ENCODE data around the gene G3BP1.

G3BP1 gene

DNA sequence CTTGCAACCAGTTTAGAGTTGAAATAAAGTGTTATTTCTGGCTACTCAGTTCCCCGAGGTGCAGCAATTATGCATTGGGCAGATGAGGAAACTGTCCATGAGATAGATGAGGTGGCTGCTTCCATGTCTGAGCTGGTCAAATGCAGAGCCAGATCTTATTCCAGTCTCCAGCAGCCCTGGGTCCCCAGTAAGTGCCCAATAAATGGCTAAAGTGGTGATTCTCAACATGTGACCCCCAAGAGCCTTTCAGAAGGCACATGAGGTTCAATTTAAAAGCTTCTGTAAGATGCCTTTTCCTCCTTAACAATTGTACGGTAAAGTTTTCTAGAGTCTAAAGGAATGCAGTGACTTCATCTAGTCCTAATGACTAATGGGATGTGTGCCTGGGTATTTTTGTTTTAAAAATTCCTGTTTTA is 30.8 kb upstream of the G3BP1 start:
- H3K27me3 ChIP-seq (ENCODE audit: insufficient read depth, low read length, poor library complexity, severe bottlenecking), result no peaks in the 10 kb centered on the region
- H3K79me2 ChIP-seq (ENCODE audit: insufficient read depth, low read length), result no peaks in the 10 kb centered on the region
- H3K4me3 ChIP-seq (ENCODE audit: low read length, poor library complexity, severe bottlenecking), result no peak overlapping the region
- no peaks in the 10 kb centered on the region for H3K9me2 ChIP-seq (replicated peaks; ENCODE audit: low read depth, low read length)
- H3F3A ChIP-seq (ENCODE audit: low read depth), result peaks cover 3% of the 10 kb centered on the region; the same call in 1 of the 2 replicates
- TF ChIP-seq EZH2phosphoT487 (IDR thresholded peaks at IDR 0.05; ENCODE audit: borderline replicate concordance) (no peak), CTCF (conservative IDR thresholded peaks at IDR 0.05; ENCODE audit: low read length) (peak; percentile 44)
- H3K9ac ChIP-seq (ENCODE audit: low read depth, low read length, poor library complexity, severe bottlenecking), result no peak overlapping the region
- no peaks in the 10 kb centered on the region for H4K20me1 ChIP-seq (ENCODE audit: insufficient read depth, low read length, poor library complexity, severe bottlenecking)
- H2AFZ ChIP-seq (ENCODE audit: low read length), result no peak overlapping the region
- no peak overlapping the region for H3K4me2 ChIP-seq (ENCODE audit: low read depth, low read length, poor library complexity, severe bottlenecking)
- H3K9me3 ChIP-seq (ENCODE audit: insufficient read depth, low read depth, low read length), result no peaks in the 10 kb centered on the region
- peaks cover 10% of the 10 kb centered on the region; the same call in 1 of the 2 replicates for H3K36me3 ChIP-seq (ENCODE audit: insufficient read depth, low read length)
- peaks cover 13% of the 10 kb centered on the region for H3K4me1 ChIP-seq (ENCODE audit: insufficient read depth, low read length, poor library complexity, severe bottlenecking)

GRCh38 chr5:151741678-151742423 is 29.9 kb upstream of the G3BP1 start:
- Histone ChIP-seq H3K36me3 (ENCODE audit: insufficient read depth, low read length) (peaks cover 10% of the 10 kb centered on the region; the same call in 1 of the 2 replicates), H3F3A (ENCODE audit: low read depth) (peaks cover 3% of the 10 kb centered on the region; the same call in 1 of the 2 replicates), H3K79me2 (ENCODE audit: insufficient read depth, low read length) (no peaks in the 10 kb centered on the region)

DNA sequence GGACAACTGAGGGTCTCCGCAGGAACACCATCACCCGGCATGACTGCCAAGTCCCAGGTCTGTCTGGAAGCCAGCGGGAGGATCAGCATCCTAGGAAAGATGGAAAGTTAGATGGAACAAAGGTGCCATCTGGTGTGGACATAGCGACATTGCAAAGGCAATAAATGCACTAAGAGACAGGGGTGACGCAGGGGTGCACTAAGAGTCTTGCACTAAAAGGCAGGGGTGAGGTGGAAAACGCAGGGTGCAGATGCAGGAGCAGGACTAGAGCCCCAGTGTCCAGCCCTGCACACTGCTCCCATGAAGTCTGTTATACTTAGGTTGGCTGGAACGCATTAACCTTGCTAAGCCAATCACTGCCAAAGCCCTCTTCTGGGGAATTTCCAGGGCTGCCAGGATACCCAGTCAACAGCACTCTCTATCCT is 28.9 kb upstream of the G3BP1 start:
- Histone ChIP-seq H3K36me3 (ENCODE audit: insufficient read depth, low read length) (peaks cover 10% of the 10 kb centered on the region; the same call in 1 of the 2 replicates), H3K9ac (ENCODE audit: low read depth, low read length, poor library complexity, severe bottlenecking) (no peak overlapping the region), H3K9me2 (replicated peaks; ENCODE audit: low read depth, low read length) (no peaks in the 10 kb centered on the region), H3K4me2 (ENCODE audit: low read depth, low read length, poor library complexity, severe bottlenecking) (no peak overlapping the region), H3K27me3 (ENCODE audit: insufficient read depth, low read length, poor library complexity, severe bottlenecking) (no peaks in the 10 kb centered on the region), H3K4me1 (ENCODE audit: insufficient read depth, low read length, poor library complexity, severe bottlenecking) (peaks cover 21% of the 10 kb centered on the region), H2AFZ (ENCODE audit: low read length) (no peak overlapping the region), H3K9me3 (ENCODE audit: insufficient read depth, low read depth, low read length) (no peaks in the 10 kb centered on the region), H3K4me3 (ENCODE audit: low read length, poor library complexity, severe bottlenecking) (no peak overlapping the region), H3F3A (ENCODE audit: low read depth) (peaks cover 3% of the 10 kb centered on the region; the same call in 1 of the 2 replicates), H3K79me2 (ENCODE audit: insufficient read depth, low read length) (no peaks in the 10 kb centered on the region), H4K20me1 (ENCODE audit: insufficient read depth, low read length, poor library complexity, severe bottlenecking) (no peaks in the 10 kb centered on the region)
- peak; percentile 69 for TF ChIP-seq CTCF (conservative IDR thresholded peaks at IDR 0.05; ENCODE audit: low read length)
- TF ChIP-seq EZH2phosphoT487 (IDR thresholded peaks at IDR 0.05; ENCODE audit: borderline replicate concordance), result no peak

More at GRCh38 chr5:151741678-151742423, 29.9 kb upstream of the G3BP1 start:
- H3K9me3 ChIP-seq (ENCODE audit: insufficient read depth, low read depth, low read length), result no peaks in the 10 kb centered on the region
- peaks cover 21% of the 10 kb centered on the region for H3K4me1 ChIP-seq (ENCODE audit: insufficient read depth, low read length, poor library complexity, severe bottlenecking)
- H3K9ac ChIP-seq (ENCODE audit: low read depth, low read length, poor library complexity, severe bottlenecking), result no peak overlapping the region
- no peak overlapping the region for H3K4me3 ChIP-seq (ENCODE audit: low read length, poor library complexity, severe bottlenecking)
- no peaks in the 10 kb centered on the region for H3K27me3 ChIP-seq (ENCODE audit: insufficient read depth, low read length, poor library complexity, severe bottlenecking)
- H3K4me2 ChIP-seq (ENCODE audit: low read depth, low read length, poor library complexity, severe bottlenecking), result no peak overlapping the region
- H2AFZ ChIP-seq (ENCODE audit: low read length), result no peak overlapping the region
- H4K20me1 ChIP-seq (ENCODE audit: insufficient read depth, low read length, poor library complexity, severe bottlenecking), result no peaks in the 10 kb centered on the region
- no peaks in the 10 kb centered on the region for H3K9me2 ChIP-seq (replicated peaks; ENCODE audit: low read depth, low read length)
- TF ChIP-seq CTCF (conservative IDR thresholded peaks at IDR 0.05; ENCODE audit: low read length), result no peak
- TF ChIP-seq EZH2phosphoT487 (IDR thresholded peaks at IDR 0.05; ENCODE audit: borderline replicate concordance), result no peak

All from Loucy (cell line).